ENCODE data around the gene IGSF3.

Gene IGSF3

DNA sequence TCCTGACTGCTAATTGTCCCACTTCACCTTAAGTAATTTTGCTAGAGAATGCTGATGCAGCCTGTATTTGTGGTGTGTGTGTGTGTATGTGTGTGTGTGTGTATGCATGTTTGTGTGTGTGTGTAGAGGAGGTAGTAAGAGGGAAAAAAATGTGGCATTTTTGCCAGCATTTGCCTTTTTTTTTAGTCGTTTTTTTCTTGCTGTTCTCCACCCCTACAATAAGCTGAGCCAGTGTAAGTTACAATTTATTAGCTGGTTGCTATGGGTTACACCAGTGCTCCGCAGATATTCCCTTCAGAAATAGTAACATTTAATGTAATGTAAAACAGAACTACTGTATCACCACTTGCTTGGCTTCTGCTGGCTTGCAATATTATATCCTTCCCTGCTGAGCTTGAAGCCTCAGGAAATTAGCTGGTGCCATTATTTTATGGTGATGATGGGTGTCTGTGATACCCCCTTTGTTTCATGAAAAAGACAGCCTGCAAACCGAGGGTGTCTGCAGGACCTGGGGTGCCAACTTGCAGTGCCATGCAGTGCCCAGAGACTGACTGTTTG, 23.4 kb upstream of the IGSF3 start:
- no peak for TF ChIP-seq CTCF (IDR thresholded peaks at IDR 0.05; ENCODE audit: low read depth, low read length, missing control alignments)
- DNase-seq (ENCODE audit: extremely low read depth, low read depth): no peak
- H3K4me3 ChIP-seq (replicated peaks; ENCODE audit: low read depth, low read length): no peak overlapping the region

- no peak for DNase-seq (ENCODE audit: extremely low read depth, low read depth)
- no peak overlapping the region for H3K4me3 ChIP-seq (replicated peaks; ENCODE audit: low read depth, low read length)
- TF ChIP-seq CTCF (IDR thresholded peaks at IDR 0.05; ENCODE audit: low read depth, low read length, missing control alignments): no peak
Measured at GRCh38 chr1:116690396-116690848, 22.9 kb upstream of the IGSF3 start.

DNA sequence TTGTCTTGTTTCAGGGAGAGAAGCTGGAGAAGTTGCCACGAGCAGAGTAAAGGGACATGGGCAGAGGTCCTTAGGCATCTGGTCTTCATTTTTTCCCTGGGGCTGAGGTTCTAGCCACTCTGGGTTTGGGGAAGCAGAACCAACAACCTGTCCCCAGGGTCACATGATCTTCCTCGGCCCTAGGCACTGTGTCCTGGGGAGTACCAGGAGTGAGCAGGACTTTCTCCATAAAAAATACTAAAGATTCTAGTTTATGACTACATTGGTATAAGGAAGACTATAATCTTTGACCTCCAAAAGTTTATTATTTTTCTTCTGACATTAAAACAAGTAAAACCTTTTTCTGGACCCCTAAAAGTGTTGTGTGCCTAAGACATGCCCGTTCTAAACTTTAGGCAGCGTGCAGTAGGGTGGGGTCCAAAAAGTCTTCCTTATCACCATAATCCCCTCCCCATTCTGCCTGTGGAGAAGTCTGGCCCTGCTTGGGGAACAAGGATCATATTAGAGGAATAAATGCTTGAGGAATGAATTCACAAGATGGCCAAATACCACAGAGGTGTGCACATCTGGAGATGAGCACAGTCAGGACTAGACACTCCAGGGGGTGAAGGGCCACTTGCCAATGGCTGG, 19.3 kb upstream of the IGSF3 start:
- no peak for DNase-seq (ENCODE audit: extremely low read depth, low read depth)
- no peak overlapping the region for H3K4me3 ChIP-seq (replicated peaks; ENCODE audit: low read depth, low read length)
- TF ChIP-seq CTCF (IDR thresholded peaks at IDR 0.05; ENCODE audit: low read depth, low read length, missing control alignments): no peak

- TF ChIP-seq CTCF (IDR thresholded peaks at IDR 0.05; ENCODE audit: low read depth, low read length, missing control alignments): no peak
- no peak for DNase-seq (ENCODE audit: extremely low read depth, low read depth)
Measured at GRCh38 chr1:116686175-116686574, 18.6 kb upstream of the IGSF3 start.

DNA sequence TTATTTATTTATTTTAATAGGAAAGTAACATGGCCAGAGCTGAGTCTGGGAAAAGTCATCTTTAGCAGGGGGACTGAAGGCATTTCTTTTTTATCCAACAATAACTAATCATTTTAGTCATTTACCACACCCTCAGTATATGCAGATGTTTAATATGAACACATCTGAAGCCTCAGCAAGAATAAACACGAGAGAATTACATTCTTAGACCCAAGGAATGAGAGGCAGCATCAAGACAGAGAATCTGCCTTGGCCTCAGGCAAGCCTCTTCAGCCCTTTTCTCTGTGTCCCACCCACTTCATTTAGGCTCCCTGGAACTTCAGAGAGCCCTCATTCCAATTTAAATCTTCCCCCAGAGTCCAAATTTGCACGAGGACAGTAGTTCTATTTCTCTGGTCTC, 17.0 kb upstream of the IGSF3 start:
- DNase-seq (ENCODE audit: extremely low read depth, low read depth): no peak
- no peak overlapping the region for H3K4me3 ChIP-seq (replicated peaks; ENCODE audit: low read depth, low read length)
- no peak for TF ChIP-seq CTCF (IDR thresholded peaks at IDR 0.05; ENCODE audit: low read depth, low read length, missing control alignments)

More at GRCh38 chr1:116686175-116686574, 18.6 kb upstream of the IGSF3 start:
- no peak overlapping the region for H3K4me3 ChIP-seq (replicated peaks; ENCODE audit: low read depth, low read length)

DNA sequence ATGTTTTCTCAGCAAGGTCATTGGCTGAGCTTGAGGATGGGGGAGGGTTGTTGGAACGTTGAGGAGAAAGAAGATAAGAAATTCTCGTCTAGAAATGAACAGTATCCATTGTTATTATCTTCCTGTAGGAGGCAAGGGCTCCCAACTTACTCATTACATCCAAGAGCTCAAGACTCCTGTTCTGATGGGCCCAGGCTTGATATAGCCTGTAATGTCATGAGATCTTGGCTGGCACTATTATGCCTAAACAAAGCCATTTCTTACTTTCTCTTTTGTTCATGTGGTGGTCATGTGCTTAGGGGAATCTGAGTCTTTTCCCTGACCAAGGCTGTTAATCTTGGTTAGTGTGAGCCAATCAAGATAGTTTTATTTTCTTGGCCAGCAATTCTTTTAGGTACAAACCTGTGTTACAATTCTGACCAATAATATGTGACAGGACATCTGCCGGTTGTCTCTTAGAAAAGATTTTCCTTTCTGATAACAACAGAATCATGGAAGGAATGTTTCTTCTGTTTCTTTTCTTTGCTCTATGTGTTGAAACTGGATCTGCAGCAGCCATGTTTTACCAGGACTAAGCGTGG, 15.2 kb upstream of the IGSF3 start:
- no peak for DNase-seq (ENCODE audit: extremely low read depth, low read depth)
- TF ChIP-seq CTCF (IDR thresholded peaks at IDR 0.05; ENCODE audit: low read depth, low read length, missing control alignments): no peak

More for the DNA sequence above, 15.2 kb upstream of the IGSF3 start:
- no peak overlapping the region for H3K4me3 ChIP-seq (replicated peaks; ENCODE audit: low read depth, low read length)
